WERI-Rb-1 (cell line): ENCODE data around the gene UMAD1.

ENCODE experiments used
- DNase-seq: peaks from one replicate; pipeline ENCODE4 v3.0.0-alpha.2; 2020
- H3K27ac ChIP-seq: fragments of 250-450 bp; sonication (Bioruptor Pico); 2 replicates; pipeline ENCODE4 v1.5.1; 2020; ENCODE audit warnings: mild to moderate bottlenecking, moderate library complexity
- H3K27me3 ChIP-seq: fragments of 250-450 bp; sonication (Bioruptor Pico); 2 replicates; pipeline ENCODE4 v1.5.1; 2021; ENCODE audit warnings: mild to moderate bottlenecking, low read depth, moderate library complexity; ENCODE audit not compliant: insufficient read depth, severe bottlenecking
- H3K36me3 ChIP-seq: fragments of 250-450 bp; sonication (Bioruptor Pico); 2 replicates; pipeline ENCODE4 v1.5.1; 2020; ENCODE audit warnings: mild to moderate bottlenecking, moderate library complexity
- H3K4me3 ChIP-seq: 2 replicates; pipeline ENCODE4 v1.5.1; 2011; ENCODE audit warnings: low read depth, mild to moderate bottlenecking, control low read depth, low read length
- H3K9me3 ChIP-seq: fragments of 250-450 bp; sonication (Bioruptor Pico); 2 replicates; pipeline ENCODE4 v1.5.1; 2021; ENCODE audit warnings: mild to moderate bottlenecking, moderate library complexity; ENCODE audit not compliant: severe bottlenecking
- TF ChIP-seq, protein P1 (sequence below): IDR thresholded peaks from 2 replicates; pipeline ENCODE4 v1.5.1; 2011; ENCODE audit warnings: low read depth, mild to moderate bottlenecking, control low read depth, inconsistent platforms, low read length

UMAD1 gene

DNA sequence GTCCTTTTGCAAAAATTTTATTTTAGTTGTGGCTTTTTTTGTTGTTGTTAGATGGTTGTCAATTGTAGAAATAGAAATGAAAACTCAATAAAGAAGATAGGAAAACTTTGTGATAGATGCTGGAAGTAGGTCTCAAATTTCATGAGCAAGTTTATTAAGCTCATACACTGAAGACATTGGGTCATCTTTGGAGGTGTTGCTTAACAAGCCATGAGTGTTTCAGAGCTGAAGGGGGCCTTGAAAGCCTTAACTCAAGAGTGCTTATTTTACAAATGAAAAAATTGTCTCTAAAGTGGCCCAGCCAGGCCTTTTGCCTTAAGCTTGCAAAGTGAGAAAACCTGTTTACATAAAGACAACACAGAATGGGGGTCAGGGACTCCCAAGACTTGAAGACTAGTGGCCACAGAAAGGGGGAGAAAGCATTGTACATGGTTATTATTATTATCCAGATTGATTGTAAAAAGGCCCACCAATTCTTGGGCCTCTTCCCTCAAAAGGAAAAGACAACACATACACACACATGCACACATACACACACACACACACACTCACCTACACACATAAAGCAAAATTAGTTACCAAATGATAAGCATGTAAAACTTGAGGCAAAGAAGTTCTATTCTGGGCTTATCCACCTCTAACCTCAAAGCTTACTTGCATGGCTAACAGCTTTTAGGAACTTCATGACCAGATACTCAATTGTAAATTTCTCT is 278.3 kb downstream of the UMAD1 start:
- no peaks in the 10 kb centered on the region for H3K36me3 ChIP-seq
- DNase-seq = no peak
- H3K27me3 ChIP-seq = no peaks in the 10 kb centered on the region
- no peaks in the 10 kb centered on the region for H3K9me3 ChIP-seq
- no peak overlapping the region for H3K27ac ChIP-seq
- TF ChIP-seq, protein P1, sequence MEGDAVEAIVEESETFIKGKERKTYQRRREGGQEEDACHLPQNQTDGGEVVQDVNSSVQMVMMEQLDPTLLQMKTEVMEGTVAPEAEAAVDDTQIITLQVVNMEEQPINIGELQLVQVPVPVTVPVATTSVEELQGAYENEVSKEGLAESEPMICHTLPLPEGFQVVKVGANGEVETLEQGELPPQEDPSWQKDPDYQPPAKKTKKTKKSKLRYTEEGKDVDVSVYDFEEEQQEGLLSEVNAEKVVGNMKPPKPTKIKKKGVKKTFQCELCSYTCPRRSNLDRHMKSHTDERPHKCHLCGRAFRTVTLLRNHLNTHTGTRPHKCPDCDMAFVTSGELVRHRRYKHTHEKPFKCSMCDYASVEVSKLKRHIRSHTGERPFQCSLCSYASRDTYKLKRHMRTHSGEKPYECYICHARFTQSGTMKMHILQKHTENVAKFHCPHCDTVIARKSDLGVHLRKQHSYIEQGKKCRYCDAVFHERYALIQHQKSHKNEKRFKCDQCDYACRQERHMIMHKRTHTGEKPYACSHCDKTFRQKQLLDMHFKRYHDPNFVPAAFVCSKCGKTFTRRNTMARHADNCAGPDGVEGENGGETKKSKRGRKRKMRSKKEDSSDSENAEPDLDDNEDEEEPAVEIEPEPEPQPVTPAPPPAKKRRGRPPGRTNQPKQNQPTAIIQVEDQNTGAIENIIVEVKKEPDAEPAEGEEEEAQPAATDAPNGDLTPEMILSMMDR = no peak
- H3K4me3 ChIP-seq = no peak overlapping the region

DNA sequence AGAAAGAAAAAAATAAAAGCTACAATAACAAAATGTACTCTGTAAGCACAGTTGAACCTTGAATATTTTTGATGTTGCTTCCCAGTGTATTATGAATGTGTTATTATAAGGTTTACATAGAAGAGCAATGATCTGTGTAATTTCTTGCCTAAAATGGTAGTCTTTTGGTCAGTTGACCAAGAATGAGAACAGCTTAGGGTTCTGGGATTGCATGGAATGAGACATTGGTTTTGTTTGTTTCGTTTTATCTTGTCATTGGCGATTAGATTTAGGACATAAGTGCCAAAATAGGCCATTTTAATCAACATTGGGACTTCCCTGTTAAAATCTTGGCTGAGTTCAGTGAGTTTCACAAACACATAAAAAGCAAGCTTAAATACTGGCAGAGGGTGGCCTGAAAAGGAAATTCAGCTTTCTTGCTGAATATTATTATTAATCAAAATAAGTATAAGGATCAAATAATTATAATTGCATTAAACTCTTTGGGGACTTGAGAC is 278.9 kb downstream of the UMAD1 start:
- no peaks in the 10 kb centered on the region for H3K36me3 ChIP-seq
- DNase-seq = no peak
- H3K27me3 ChIP-seq = no peaks in the 10 kb centered on the region
- TF ChIP-seq, protein P1 = no peak
- H3K27ac ChIP-seq = no peak overlapping the region
- H3K9me3 ChIP-seq = no peaks in the 10 kb centered on the region
- no peak overlapping the region for H3K4me3 ChIP-seq

DNA sequence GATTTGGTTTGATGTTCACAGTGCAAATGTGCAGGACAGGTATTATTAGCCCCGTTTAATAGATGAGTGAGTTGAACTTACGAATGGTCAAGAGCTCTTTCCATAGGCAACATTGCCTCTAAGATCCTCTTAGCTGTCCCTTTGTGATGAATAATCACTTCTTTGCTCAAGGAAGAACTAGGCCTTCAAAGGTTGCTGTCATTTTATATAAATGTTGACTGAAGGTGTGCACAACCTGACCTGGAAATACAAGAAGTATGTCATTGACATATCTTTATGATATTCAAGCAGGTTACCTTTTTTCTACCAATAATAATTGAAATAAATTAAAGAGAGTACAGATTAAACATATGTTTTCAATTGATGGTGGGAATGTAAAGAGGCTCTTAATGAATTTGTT is 279.5 kb downstream of the UMAD1 start:
- no peaks in the 10 kb centered on the region for H3K36me3 ChIP-seq
- H3K9me3 ChIP-seq = no peaks in the 10 kb centered on the region
- no peak overlapping the region for H3K27ac ChIP-seq
- no peak overlapping the region for H3K4me3 ChIP-seq
- DNase-seq = no peak
- TF ChIP-seq, protein P1 = no peak
- no peaks in the 10 kb centered on the region for H3K27me3 ChIP-seq

DNA sequence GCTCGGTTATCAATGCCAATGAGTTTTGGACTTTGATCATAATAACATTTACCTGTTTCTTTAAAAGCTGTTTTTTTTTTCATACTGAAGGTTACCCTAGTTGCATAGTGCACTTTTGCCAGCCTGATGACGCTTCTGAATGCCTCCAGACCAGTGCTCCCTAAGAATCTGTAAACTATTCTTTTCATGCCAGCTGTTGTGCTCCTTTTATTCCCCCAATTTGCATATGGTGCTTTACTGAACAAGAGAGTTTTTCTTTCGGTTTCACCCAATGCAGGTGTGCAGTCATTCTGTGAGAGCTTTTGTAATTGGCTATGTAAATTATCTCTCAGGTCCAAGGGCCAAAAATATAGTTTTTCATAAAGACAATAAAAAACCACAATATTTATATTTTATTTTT is 279.9 kb downstream of the UMAD1 start:
- Histone ChIP-seq H3K27me3 (no peaks in the 10 kb centered on the region), H3K36me3 (no peaks in the 10 kb centered on the region), H3K27ac (no peak overlapping the region), H3K9me3 (no peaks in the 10 kb centered on the region), H3K4me3 (no peak overlapping the region)
- TF ChIP-seq, protein P1 = no peak
- no peak for DNase-seq

DNA sequence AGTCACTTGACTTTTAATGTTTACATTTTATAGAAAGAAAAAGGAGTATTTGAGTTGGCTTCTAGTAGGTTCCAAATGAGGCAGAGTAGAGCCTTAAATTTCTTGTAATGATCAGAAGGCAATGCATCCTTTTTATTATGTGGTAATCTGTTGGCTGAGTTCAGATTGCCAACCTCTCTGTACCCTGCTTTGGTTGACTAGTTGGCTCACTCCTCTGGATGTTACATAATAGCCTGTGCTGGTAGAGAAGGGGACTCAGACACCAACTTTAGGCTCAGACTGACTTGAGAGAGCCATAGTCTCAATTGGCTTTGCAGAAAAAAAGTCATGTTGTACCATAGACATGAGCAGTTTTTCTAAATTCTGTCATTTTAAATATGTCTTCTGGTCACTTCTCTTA is 281.3 kb downstream of the UMAD1 start:
- Histone ChIP-seq H3K36me3 (no peaks in the 10 kb centered on the region), H3K27me3 (no peaks in the 10 kb centered on the region), H3K27ac (no peak overlapping the region), H3K4me3 (no peak overlapping the region), H3K9me3 (no peaks in the 10 kb centered on the region)
- TF ChIP-seq, protein P1 = no peak
- no peak for DNase-seq
